Lung (tissue), 12 donors: ENCODE data around the gene GNA12. TPM values are rescaled to one million over a fixed set of nuclear protein-coding genes. Genes with fewer than 3 reads are reported as not detected.

Experiments
- ATAC-seq: fragments of 200-7000 bp; cut with Tn5 transposase; one replicate; pipeline ENCODE4 v1.9.1; 2020; ENCODE audit warnings: moderate number of reproducible peaks; ENCODE audit not compliant: insufficient read depth, low FRiP score
- DNase-seq, 3 donors: peaks; one replicate each; pipeline ENCODE4 v3.0.0-alpha.2; 2013 to 2017
- H3K27ac ChIP-seq, 2 donors: one replicate each; pipeline ENCODE4 v1.5.1; 2013; ENCODE audit warnings: mild to moderate bottlenecking in 2 of 2, moderate library complexity in 2 of 2, control low read depth in 1 of 2, inconsistent platforms in 1 of 2, low read depth in 1 of 2, low read length in 1 of 2
- H3K27me3 ChIP-seq, 3 donors: one replicate each; pipeline ENCODE4 v1.5.1; 2013; ENCODE audit warnings: low read length in 2 of 3; ENCODE audit not compliant: control insufficient read depth in 3 of 3, insufficient read depth in 3 of 3
- H3K36me3 ChIP-seq, 4 donors: one replicate each; pipeline ENCODE4 v1.5.1; 2013; ENCODE audit warnings: low read length in 4 of 4, mild to moderate bottlenecking in 1 of 4, moderate library complexity in 1 of 4; ENCODE audit not compliant: control insufficient read depth in 4 of 4, insufficient read depth in 4 of 4
- H3K4me1 ChIP-seq, 5 donors: one replicate each; pipeline ENCODE4 v1.5.1; 2013; ENCODE audit warnings: low read length in 5 of 5, mild to moderate bottlenecking in 2 of 5, moderate library complexity in 1 of 5; ENCODE audit not compliant: control insufficient read depth in 5 of 5, insufficient read depth in 5 of 5
- H3K4me3 ChIP-seq: one replicate; pipeline ENCODE4 v1.5.1; 2013; ENCODE audit warnings: mild to moderate bottlenecking, control low read depth, moderate library complexity
- H3K9ac ChIP-seq, 2 donors: one replicate each; pipeline ENCODE4 v1.5.1; 2013; ENCODE audit warnings: low read length in 2 of 2, control low read depth in 1 of 2; ENCODE audit not compliant: insufficient read depth in 1 of 2
- H3K9me3 ChIP-seq, 4 donors: one replicate each; pipeline ENCODE4 v1.5.1; 2013; ENCODE audit warnings: low read length in 3 of 4, mild to moderate bottlenecking in 1 of 4, moderate library complexity in 1 of 4; ENCODE audit not compliant: control insufficient read depth in 4 of 4, insufficient read depth in 3 of 4
- WGBS, 2 donors: extraction: QIAGEN DNeasy Blood & Tissue Kit; methylation state at CpG; one replicate each; pipeline ENCODE4 v1.1.7; 2013; 5-methylcytosine and 5-hydroxymethylcytosine counted together
- polyA plus RNA-seq, 2 donors: library from polyadenylated mRNA; stranded (reverse); fragments of 200-250 nt; gene quantifications; one replicate each; pipeline ENCODE4 v1.2.1, GENCODE V29; 2013
- total RNA-seq, 2 donors: library from RNA; depleted of rRNA in 1 of 2; stranded (reverse); fragments of >200 nt in 1 of 2; gene quantifications; one replicate each; pipeline ENCODE4 v1.2.1, GENCODE V29; 2014 to 2021
- TF ChIP-seq, protein P1 (sequence below): IDR thresholded peaks from 2 replicates; pipeline ENCODE4 v1.5.1; 2012; ENCODE audit warnings: mild to moderate bottlenecking; ENCODE audit errors: control extremely low read depth, extremely low read depth
- donor health status: control.
- donor health status: control.
- donor health status: Bipolar disorder and iron deficiency.
- donor health status: healthy.
- donor health status: DM: yes; HTN: yes; CAD: no.

GNA12 gene
- total and polyA plus RNA-seq, 4 donors, result 11.0 to 51.9 (median 33.5) TPM

DNA sequence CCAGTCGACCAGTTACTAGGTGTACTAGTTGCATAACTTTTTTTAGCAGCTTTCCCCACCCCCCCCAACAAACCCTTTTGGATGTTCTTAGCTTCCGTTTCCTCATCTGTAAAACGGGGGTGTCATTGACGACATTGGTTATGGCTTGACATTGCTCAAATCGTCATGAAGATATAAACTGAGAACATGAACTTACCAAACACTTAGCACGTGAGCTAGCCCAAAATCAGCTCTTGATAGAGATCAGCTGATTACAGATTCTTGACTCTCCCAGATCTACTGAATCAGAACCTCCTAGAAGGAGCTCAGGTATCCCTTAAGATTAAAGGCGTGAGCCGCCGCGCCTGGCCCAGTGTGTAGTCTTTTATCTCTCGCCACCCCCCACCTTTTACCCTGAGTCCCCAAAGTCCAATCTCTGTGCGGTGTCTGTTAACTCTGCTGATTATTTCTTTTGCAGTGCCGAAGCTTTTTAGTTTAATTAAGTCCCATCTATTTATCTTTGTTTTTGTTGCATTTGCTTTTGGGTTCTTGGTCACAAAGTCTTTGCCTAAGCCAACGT is 1.0 kb upstream of the GNA12 start:
- DNase-seq, result no peak
- Histone ChIP-seq H3K9me3 (peaks cover 0 to under 1% (median 0%) of the 10 kb centered on the region in 4 donors), H3K36me3 (peaks cover 0 to 4% (median 0%) of the 10 kb centered on the region in 4 donors), H3K9ac (no peak overlapping the region), H3K27me3 (no peaks in the 10 kb centered on the region), H3K4me1 (peaks cover 9 to 17% (median 14%) of the 10 kb centered on the region in 5 donors), H3K4me3 (no peak overlapping the region), H3K27ac (no peak overlapping the region)
- no peak for ATAC-seq
- TF ChIP-seq, protein P1, sequence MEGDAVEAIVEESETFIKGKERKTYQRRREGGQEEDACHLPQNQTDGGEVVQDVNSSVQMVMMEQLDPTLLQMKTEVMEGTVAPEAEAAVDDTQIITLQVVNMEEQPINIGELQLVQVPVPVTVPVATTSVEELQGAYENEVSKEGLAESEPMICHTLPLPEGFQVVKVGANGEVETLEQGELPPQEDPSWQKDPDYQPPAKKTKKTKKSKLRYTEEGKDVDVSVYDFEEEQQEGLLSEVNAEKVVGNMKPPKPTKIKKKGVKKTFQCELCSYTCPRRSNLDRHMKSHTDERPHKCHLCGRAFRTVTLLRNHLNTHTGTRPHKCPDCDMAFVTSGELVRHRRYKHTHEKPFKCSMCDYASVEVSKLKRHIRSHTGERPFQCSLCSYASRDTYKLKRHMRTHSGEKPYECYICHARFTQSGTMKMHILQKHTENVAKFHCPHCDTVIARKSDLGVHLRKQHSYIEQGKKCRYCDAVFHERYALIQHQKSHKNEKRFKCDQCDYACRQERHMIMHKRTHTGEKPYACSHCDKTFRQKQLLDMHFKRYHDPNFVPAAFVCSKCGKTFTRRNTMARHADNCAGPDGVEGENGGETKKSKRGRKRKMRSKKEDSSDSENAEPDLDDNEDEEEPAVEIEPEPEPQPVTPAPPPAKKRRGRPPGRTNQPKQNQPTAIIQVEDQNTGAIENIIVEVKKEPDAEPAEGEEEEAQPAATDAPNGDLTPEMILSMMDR, result no peak
- whole genome bisulfite sequencing, 2 donors, result 74 to 83% methylated on average over 14 of the region's 14 CpGs

DNA sequence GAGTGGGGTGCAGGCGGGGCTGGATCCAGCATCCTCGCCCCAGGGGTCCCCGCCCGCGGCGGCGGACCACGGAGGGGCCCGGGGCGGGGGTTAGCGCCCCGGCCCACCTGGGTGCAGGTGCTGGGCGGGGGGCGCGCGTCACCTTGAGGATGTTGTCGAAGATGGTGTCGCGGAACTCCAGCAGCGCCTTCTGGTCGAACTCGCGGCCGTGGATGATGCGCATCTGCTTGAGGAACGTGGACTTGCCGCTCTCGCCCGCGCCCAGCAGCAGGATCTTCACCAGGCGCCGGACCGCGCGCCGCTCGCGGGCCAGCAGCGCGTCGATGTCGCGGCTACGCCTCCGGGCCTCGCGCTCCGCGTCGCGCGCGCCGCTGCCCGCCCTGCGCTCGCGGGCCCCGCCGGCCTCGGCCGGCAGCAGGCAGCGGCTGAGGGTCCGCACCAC is 376 bp downstream of the GNA12 start:
- Histone ChIP-seq H3K36me3 (peaks cover 0 to 9% (median 4%) of the 10 kb centered on the region in 4 donors), H3K27me3 (no peaks in the 10 kb centered on the region), H3K9me3 (no peaks in the 10 kb centered on the region), H3K9ac (peak overlapping the region in 1 of 2 donors; percentile 9), H3K4me1 (peaks cover 11 to 17% (median 14%) of the 10 kb centered on the region in 5 donors), H3K4me3 (peak overlapping the region; percentile 76), H3K27ac (peak overlapping the region; percentile 46 to 72)
- WGBS, 2 donors, result 1 to 2% methylated on average over 40 to 64 of the region's 64 CpGs
- peak in 2 of 3 donors; percentile 46 to 53 for DNase-seq
- TF ChIP-seq, protein P1, result no peak
- ATAC-seq, result no peak

DNA sequence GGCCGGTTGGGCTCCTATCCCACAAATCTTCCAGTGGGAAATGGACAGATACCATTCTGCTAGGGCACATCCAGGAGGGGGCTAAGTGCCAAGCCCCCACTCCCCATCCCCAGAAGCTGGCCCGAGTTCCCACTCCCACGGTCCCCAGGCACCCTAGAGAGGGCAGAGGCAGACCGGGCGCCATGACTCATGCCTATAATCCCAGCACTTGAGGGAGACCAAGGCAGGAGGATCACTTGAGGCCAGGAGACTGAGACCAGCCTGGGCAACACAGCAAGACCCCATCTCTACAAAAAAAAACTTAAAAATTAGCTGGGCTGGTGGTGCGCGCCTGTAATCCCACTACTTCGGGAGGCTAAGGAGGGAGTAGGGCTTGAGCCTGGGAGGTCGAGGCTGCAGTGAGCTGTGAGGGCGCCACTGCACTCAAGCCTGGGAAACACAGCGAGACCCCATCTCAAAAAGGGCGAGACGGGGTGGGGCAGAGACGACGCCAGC is 870 bp downstream of the GNA12 start:
- no peak for DNase-seq
- ATAC-seq, result no peak
- Histone ChIP-seq H3K36me3 (peaks cover 0 to 12% (median 5%) of the 10 kb centered on the region in 4 donors), H3K9me3 (no peaks in the 10 kb centered on the region), H3K4me1 (peaks cover 11 to 17% (median 14%) of the 10 kb centered on the region in 5 donors), H3K4me3 (peak overlapping the region; percentile 76), H3K9ac (peak overlapping the region in 1 of 2 donors; percentile 32), H3K27ac (no peak overlapping the region), H3K27me3 (no peaks in the 10 kb centered on the region)
- TF ChIP-seq, protein P1, result no peak
- WGBS, 2 donors, result 44 to 48% methylated on average over 15 of the region's 15 CpGs
